DMS53 (cell line): ENCODE measurements around the gene CDCA3.

Experiments used
- DNase-seq: peaks from one replicate; lab custom pipeline; 2025; lab: John Stamatoyannopoulos, UW

The CDCA3 gene

DNA sequence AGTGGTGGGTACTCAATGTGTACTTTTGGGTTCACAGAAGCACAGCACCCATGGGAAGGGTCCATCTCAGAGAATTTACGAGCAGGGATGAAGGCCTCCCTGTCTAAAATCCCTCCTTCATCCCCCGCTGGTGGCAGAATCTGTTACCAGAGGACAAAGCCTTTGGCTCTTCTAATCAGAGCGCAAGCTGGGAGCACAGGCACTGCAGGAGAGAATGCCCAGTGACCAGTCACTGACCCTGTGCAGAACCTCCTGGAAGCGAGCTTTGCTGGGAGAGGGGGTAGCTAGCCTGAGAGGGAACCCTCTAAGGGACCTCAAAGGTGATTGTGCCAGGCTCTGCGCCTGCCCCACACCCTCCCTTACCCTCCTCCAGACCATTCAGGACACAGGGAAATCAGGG is 30.9 kb downstream of the CDCA3 start:
- DNase-seq, result no peak

DNA sequence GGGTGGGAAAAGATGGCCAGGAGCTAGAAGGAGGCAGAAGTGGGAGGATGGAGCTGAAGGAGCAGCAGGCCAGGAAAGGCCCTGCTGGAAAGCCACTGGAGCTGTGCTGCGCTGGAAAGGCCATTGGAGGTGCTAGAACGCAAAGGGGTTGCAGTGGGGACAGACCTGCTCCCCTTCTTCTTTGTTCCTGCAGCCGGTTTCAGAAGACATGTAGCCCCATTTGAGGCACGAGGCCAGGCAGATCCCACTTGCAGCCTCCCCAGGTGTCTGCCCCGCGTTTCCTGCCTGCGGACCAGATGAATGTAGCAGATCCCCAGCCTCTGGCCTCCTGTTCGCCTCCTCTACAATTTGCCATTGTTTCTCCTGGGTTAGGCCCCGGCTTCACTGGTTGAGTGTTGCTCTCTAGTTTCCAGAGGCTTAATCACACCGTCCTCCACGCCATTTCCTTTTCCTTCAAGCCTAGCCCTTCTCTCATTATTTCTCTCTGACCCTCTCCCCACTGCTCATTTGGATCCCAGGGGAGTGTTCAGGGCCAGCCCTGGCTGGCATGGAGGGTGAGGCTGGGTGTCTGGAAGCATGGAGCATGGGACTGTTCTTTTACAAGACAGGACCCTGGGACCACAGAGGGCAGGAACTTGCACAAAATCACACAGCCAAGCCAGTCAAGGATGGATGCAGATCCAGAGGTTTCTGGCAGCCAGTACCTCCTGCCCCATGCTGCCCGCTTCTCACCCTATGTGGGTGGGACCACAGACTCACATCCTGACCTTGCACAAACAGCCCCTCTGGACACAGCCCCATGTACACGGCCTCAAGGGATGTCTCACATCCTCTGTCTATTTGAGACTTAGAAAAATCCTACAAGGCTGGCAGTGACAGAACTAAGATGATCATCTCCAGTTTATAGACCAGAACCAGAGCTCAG is 31.7 kb downstream of the CDCA3 start:
- DNase-seq, result no peak

- DNase-seq, result no peak
These were observed 32.4 kb downstream of the CDCA3 start for GRCh38 chr12:6818645-6819044.

GRCh38 chr12:6818222-6818621 is 32.9 kb downstream of the CDCA3 start:
- DNase-seq, result no peak

DNA sequence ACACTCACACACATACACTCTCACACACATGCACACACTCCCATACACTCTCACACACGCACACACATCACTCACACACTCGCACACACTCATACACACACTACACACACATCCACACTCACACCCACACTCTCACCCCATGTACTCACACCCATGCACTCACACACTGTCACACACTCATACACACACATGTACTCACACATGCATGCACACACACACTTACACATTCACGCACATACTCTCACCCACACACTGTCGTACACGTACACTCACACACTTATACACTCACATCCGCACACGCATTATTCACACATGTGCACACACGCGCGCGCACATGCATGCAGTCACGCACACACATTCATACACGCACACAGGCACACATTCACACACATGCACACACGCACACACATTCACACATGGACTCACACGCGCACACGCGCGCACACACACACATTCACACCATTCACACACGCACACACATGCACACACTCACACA is 33.4 kb downstream of the CDCA3 start:
- DNase-seq, result no peak

- DNase-seq, result no peak
These were observed 34.0 kb downstream of the CDCA3 start for GRCh38 chr12:6817098-6817497.

GRCh38 chr12:6816598-6816997 is 34.5 kb downstream of the CDCA3 start:
- no peak for DNase-seq

- DNase-seq, result no peak
These were observed 37.7 kb downstream of the CDCA3 start for GRCh38 chr12:6813363-6813762.

DNA sequence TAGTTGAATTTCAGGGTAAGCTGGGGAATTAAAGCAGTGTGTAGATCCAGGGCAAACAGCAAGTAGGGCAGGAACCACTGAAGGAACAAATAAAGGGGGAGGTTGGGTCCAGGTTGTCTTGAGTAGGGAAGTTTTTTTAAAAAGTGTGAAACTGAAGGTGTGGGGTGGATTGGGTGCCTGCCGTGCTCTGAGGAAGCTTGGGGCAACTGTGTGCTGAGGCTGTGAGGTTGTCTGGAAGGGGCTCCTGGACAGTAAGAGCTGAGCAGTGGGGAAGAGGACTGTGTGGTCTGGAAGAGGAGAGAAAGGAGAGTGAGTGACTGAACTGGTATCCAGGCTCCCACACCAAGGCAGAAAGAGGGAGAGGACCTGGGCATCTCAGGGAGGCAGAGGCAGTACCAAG is 40.3 kb downstream of the CDCA3 start:
- no peak for DNase-seq

- no peak for DNase-seq
These were observed 42.0 kb downstream of the CDCA3 start for GRCh38 chr12:6809056-6809455.

- DNase-seq, result no peak
These were observed 43.9 kb downstream of the CDCA3 start for GRCh38 chr12:6807170-6807569.

- DNase-seq, result no peak
These were observed 51.9 kb downstream of the CDCA3 start for GRCh38 chr12:6799147-6799546.
